Measurements from ENCODE around the gene ADIPOQ. TPM values are rescaled to one million over a fixed set of nuclear protein-coding genes. Genes with fewer than 3 reads are reported as not detected.
A peak's percentile ranks its signal among the peaks of the same experiment; 100 is the strongest.

The ADIPOQ gene
- polyA plus RNA-seq, 1 donor (not counting 4 experiments of a cell fraction or from before 2014, with no cell fraction given) = not detected

- dilution Hi-C loops (cut with MboI; ENCODE audit: extremely low pct_ligation_motif_present, low sequenced_read_pairs) = no loop called here
- TF ChIP-seq CTCF (optimal IDR thresholded peaks at IDR 0.05 in 1 of 3, IDR thresholded peaks at IDR 0.05 in 1 of 3, conservative IDR thresholded peaks at IDR 0.05 in 1 of 3; ENCODE audit: extremely low read depth in 1 of 3, insufficient read depth in 2 of 3, low read length in 3 of 3) (no peak), EZH2 (IDR thresholded peaks at IDR 0.05; ENCODE audit: low read length) (no peak)
- no peak overlapping the region for H2AFZ ChIP-seq (ENCODE audit: control insufficient read depth, low read length)
- no peaks in the 10 kb centered on the region for H3K79me2 ChIP-seq (ENCODE audit: control insufficient read depth, insufficient read depth, low read length)
- no peak overlapping the region for H3K9ac ChIP-seq (ENCODE audit: control insufficient read depth, extremely low read depth, insufficient read depth, low read length)
- no peaks in the 10 kb centered on the region for H3K36me3 ChIP-seq (ENCODE audit: control insufficient read depth in 2 of 2, extremely low read depth in 1 of 2, insufficient read depth in 2 of 2, low read length in 2 of 2)
- H3K27ac ChIP-seq (ENCODE audit: control insufficient read depth, insufficient read depth, low read length) = no peak overlapping the region
- H3K4me2 ChIP-seq (ENCODE audit: control insufficient read depth, extremely low read depth, insufficient read depth, low read depth, low read length) = peak overlapping the region; percentile 60
- no peaks in the 10 kb centered on the region for H3K9me3 ChIP-seq (ENCODE audit: control insufficient read depth, low read depth, low read length)
- peaks cover 21% of the 10 kb centered on the region for H3K27me3 ChIP-seq (ENCODE audit: control insufficient read depth, extremely low read depth, insufficient read depth, low read length)
- no peaks in the 10 kb centered on the region for H4K20me1 ChIP-seq (ENCODE audit: control insufficient read depth, extremely low read depth, insufficient read depth, low read length)
- no peak for DNase-seq (ENCODE audit: low read depth, low spot score)
- H3K4me3 ChIP-seq (ENCODE audit: control insufficient read depth in 2 of 3, extremely low read depth in 1 of 3, insufficient read depth in 2 of 3, low read depth in 1 of 3, low read length in 3 of 3) = peak overlapping the region in 1 of 3 experiments; percentile 5
- no peak for FAIRE-seq
- no peaks in the 10 kb centered on the region for H3K9me1 ChIP-seq (ENCODE audit: control insufficient read depth, extremely low read depth, insufficient read depth, low read length)
- H3K4me1 ChIP-seq (ENCODE audit: control insufficient read depth, extremely low read depth, insufficient read depth, low read length) = peaks cover 11% of the 10 kb centered on the region
Observed at GRCh38 chr3:186825294-186825821, 17.2 kb upstream of the ADIPOQ start.

- Histone ChIP-seq H3K4me3 (ENCODE audit: control insufficient read depth in 2 of 3, extremely low read depth in 1 of 3, insufficient read depth in 2 of 3, low read depth in 1 of 3, low read length in 3 of 3) (peak overlapping the region in 2 of 3 experiments; percentile 69 to 72), H3K36me3 (ENCODE audit: control insufficient read depth in 2 of 2, extremely low read depth in 1 of 2, insufficient read depth in 2 of 2, low read length in 2 of 2) (no peaks in the 10 kb centered on the region), H2AFZ (ENCODE audit: control insufficient read depth, low read length) (no peak overlapping the region), H3K27me3 (ENCODE audit: control insufficient read depth, extremely low read depth, insufficient read depth, low read length) (peaks cover 25% of the 10 kb centered on the region), H3K9me1 (ENCODE audit: control insufficient read depth, extremely low read depth, insufficient read depth, low read length) (no peaks in the 10 kb centered on the region), H3K4me1 (ENCODE audit: control insufficient read depth, extremely low read depth, insufficient read depth, low read length) (peaks cover 11% of the 10 kb centered on the region), H3K9me3 (ENCODE audit: control insufficient read depth, low read depth, low read length) (no peaks in the 10 kb centered on the region), H3K4me2 (ENCODE audit: control insufficient read depth, extremely low read depth, insufficient read depth, low read depth, low read length) (peak overlapping the region; percentile 60), H3K9ac (ENCODE audit: control insufficient read depth, extremely low read depth, insufficient read depth, low read length) (no peak overlapping the region), H4K20me1 (ENCODE audit: control insufficient read depth, extremely low read depth, insufficient read depth, low read length) (no peaks in the 10 kb centered on the region), H3K79me2 (ENCODE audit: control insufficient read depth, insufficient read depth, low read length) (no peaks in the 10 kb centered on the region), H3K27ac (ENCODE audit: control insufficient read depth, insufficient read depth, low read length) (no peak overlapping the region)
- DNase-seq (ENCODE audit: low read depth, low spot score) (no peak), FAIRE-seq (no peak)
- dilution Hi-C loops (cut with MboI; ENCODE audit: extremely low pct_ligation_motif_present, low sequenced_read_pairs) = no loop called here
- TF ChIP-seq CTCF (optimal IDR thresholded peaks at IDR 0.05 in 1 of 3, IDR thresholded peaks at IDR 0.05 in 1 of 3, conservative IDR thresholded peaks at IDR 0.05 in 1 of 3; ENCODE audit: extremely low read depth in 1 of 3, insufficient read depth in 2 of 3, low read length in 3 of 3) (no peak), EZH2 (IDR thresholded peaks at IDR 0.05; ENCODE audit: low read length) (no peak)
Observed at GRCh38 chr3:186825872-186826409, 16.6 kb upstream of the ADIPOQ start.
